H1 (cell line): Measurements from ENCODE around the gene SEZ6L. TPM values are rescaled to one million over a fixed set of nuclear protein-coding genes. Genes with fewer than 3 reads are reported as not detected.

Experiments used
- CTCF ChIA-PET: fragments of 300-600 bp; sonication (Branson Sonifier 250); formaldehyde crosslinking; loops from one replicate; lab custom pipeline; 2021; ENCODE audit not compliant: partially characterized antibody; lab: Charles Lee
- POLR2A ChIA-PET: fragments of 300-600 bp; sonication (Branson Sonifier 250); formaldehyde crosslinking; loops from one replicate; lab custom pipeline; 2021; ENCODE audit warnings: inconsistent platforms; ENCODE audit not compliant: partially characterized antibody; lab: Charles Lee
- DNase-seq, 2 experiments: peaks; one replicate each; pipeline versions ENCODE4 v3.0.0 to v3.0.0-alpha.2; 2010 to 2022; ENCODE audit warnings: low spot score in 2 of 2, low read depth in 1 of 2, mixed read lengths in 1 of 2
- FAIRE-seq: peaks from 2 replicates; lab custom pipeline; 2011; peaks lifted over from hg19 to GRCh38; lab: Jason Lieb, UNC
- H2AFZ ChIP-seq: 2 replicates; pipeline ENCODE4 v1.8.1; 2012; ENCODE audit warnings: low read length, inconsistent platforms
- H2AK5ac ChIP-seq: 2 replicates; pipeline ENCODE4 v1.6.1; 2013; ENCODE audit warnings: low read depth, low read length
- H2BK120ac ChIP-seq: replicated peaks from 2 replicates; pipeline ENCODE3; 2013; ENCODE audit warnings: low read depth, low read length, inconsistent platforms
- H2BK12ac ChIP-seq: 2 replicates; pipeline ENCODE4 v1.6.1; 2013; ENCODE audit warnings: low read depth, low read length
- H2BK15ac ChIP-seq: 2 replicates; pipeline ENCODE4 v1.6.1; 2013; ENCODE audit warnings: low read length
- H2BK20ac ChIP-seq: 2 replicates; pipeline ENCODE4 v1.6.1; 2013; ENCODE audit warnings: low read length
- H2BK5ac ChIP-seq: 2 replicates; pipeline ENCODE4 v1.6.1; 2013; ENCODE audit warnings: low read depth, low read length
- H3K14ac ChIP-seq: 2 replicates; pipeline ENCODE4 v1.6.1; 2013; ENCODE audit warnings: inconsistent platforms; ENCODE audit not compliant: insufficient read length
- H3K18ac ChIP-seq: 2 replicates; pipeline ENCODE4 v1.6.1; 2013; ENCODE audit warnings: low read length; ENCODE audit errors: extremely low read depth
- H3K23ac ChIP-seq: 2 replicates; pipeline ENCODE4 v1.6.1; 2013; ENCODE audit warnings: inconsistent platforms; ENCODE audit not compliant: insufficient read length
- H3K23me2 ChIP-seq: 2 replicates; pipeline ENCODE4 v1.6.1; 2013; ENCODE audit warnings: low read depth, low read length
- H3K27ac ChIP-seq: 2 replicates; pipeline ENCODE4 v1.6.1; 2011; ENCODE audit warnings: low read depth, low read length, inconsistent platforms
- H3K27me3 ChIP-seq, 4 experiments: replicated peaks in 1 of 4; 1 replicate in 1 of 4; 2 replicates in 3 of 4; pipeline versions ENCODE4 v1.6.1 to v1.8.1; 2011 to 2013; ENCODE audit warnings: low read length in 3 of 4, mild to moderate bottlenecking in 3 of 4, inconsistent platforms in 2 of 4, mixed read lengths in 2 of 4, moderate library complexity in 1 of 4; ENCODE audit not compliant: control insufficient read depth in 3 of 4, insufficient read depth in 3 of 4; ENCODE audit errors: extremely low read depth in 1 of 4
- H3K36me3 ChIP-seq, 4 experiments: 2 replicates each; pipeline versions ENCODE4 v1.6.1 to v1.8.1; 2011 to 2013; ENCODE audit warnings: mild to moderate bottlenecking in 4 of 4, low read length in 3 of 4, moderate library complexity in 2 of 4, control low read depth in 1 of 4, inconsistent platforms in 1 of 4; ENCODE audit not compliant: insufficient read depth in 4 of 4, control insufficient read depth in 2 of 4
- H3K4ac ChIP-seq: replicated peaks from 2 replicates; pipeline ENCODE3; 2013; ENCODE audit warnings: low read length, low read depth, mixed read lengths, inconsistent platforms; ENCODE audit not compliant: insufficient read length
- H3K4me1 ChIP-seq, 4 experiments: replicated peaks in 1 of 4; 1 replicate in 1 of 4; 2 replicates in 3 of 4; pipeline versions ENCODE4 v1.6.1 to v1.8.1; 2011 to 2013; ENCODE audit warnings: low read length in 3 of 4, inconsistent platforms in 2 of 4, mixed read lengths in 1 of 4; ENCODE audit not compliant: insufficient read depth in 4 of 4, control insufficient read depth in 3 of 4
- H3K4me2 ChIP-seq, 2 experiments: 2 replicates each; pipeline versions ENCODE4 v1.6.1 to v1.8.1; 2011 to 2013; ENCODE audit warnings: low read depth in 2 of 2, low read length in 2 of 2, control low read depth in 1 of 2, inconsistent platforms in 1 of 2, mild to moderate bottlenecking in 1 of 2; ENCODE audit not compliant: insufficient read depth in 1 of 2
- H3K4me3 ChIP-seq, 4 experiments: fragments of 200-600, 300-600 bp in 1 of 4; sonication (generic), shearing (Covaris generic), sonication (Bioruptor Twin) in 1 of 4; 2 replicates each; pipeline versions ENCODE4 v1.5.1 to v1.8.1; 2011 to 2016; ENCODE audit warnings: low read length in 4 of 4, low read depth in 3 of 4, control low read depth in 2 of 4, inconsistent platforms in 2 of 4, mild to moderate bottlenecking in 2 of 4, mixed read lengths in 1 of 4, moderate library complexity in 1 of 4; ENCODE audit not compliant: insufficient read depth in 2 of 4; ENCODE audit errors: extremely low read depth in 1 of 4
- H3K56ac ChIP-seq: replicated peaks from 2 replicates; pipeline ENCODE3; 2013; ENCODE audit warnings: low read depth, mild to moderate bottlenecking, mixed read lengths, low read length, inconsistent platforms; ENCODE audit not compliant: insufficient read length
- H3K79me1 ChIP-seq: 2 replicates; pipeline ENCODE4 v1.6.1; 2013; ENCODE audit warnings: low read depth, low read length, control low read depth
- H3K79me2 ChIP-seq, 2 experiments: 2 replicates each; pipeline versions ENCODE4 v1.6.1 to v1.8.1; 2012 to 2013; ENCODE audit warnings: low read length in 2 of 2, mild to moderate bottlenecking in 2 of 2, inconsistent platforms in 1 of 2; ENCODE audit not compliant: insufficient read depth in 2 of 2, control insufficient read depth in 1 of 2
- H3K9ac ChIP-seq, 4 experiments: replicated peaks in 1 of 4; 1 replicate in 1 of 4; 2 replicates in 3 of 4; pipeline versions ENCODE4 v1.6.1 to v1.8.1; 2011 to 2013; ENCODE audit warnings: low read depth in 3 of 4, low read length in 3 of 4, control low read depth in 2 of 4, mild to moderate bottlenecking in 2 of 4, moderate library complexity in 2 of 4, inconsistent platforms in 1 of 4; ENCODE audit errors: extremely low read depth in 1 of 4
- H3K9me3 ChIP-seq, 2 experiments: 2 replicates each; pipeline versions ENCODE4 v1.6.1 to v1.8.1; 2012 to 2013; ENCODE audit warnings: mild to moderate bottlenecking in 2 of 2, moderate library complexity in 2 of 2, control low read depth in 1 of 2, inconsistent platforms in 1 of 2, low read depth in 1 of 2, low read length in 1 of 2, mixed read lengths in 1 of 2; ENCODE audit not compliant: insufficient read depth in 2 of 2
- H4K20me1 ChIP-seq, 2 experiments: replicated peaks in 1 of 2; 2 replicates each; pipeline versions ENCODE3 to v1.8.1; 2011 to 2013; ENCODE audit warnings: inconsistent platforms in 2 of 2, low read length in 2 of 2, mild to moderate bottlenecking in 1 of 2; ENCODE audit not compliant: insufficient read depth in 2 of 2, control insufficient read depth in 1 of 2
- H4K5ac ChIP-seq: 2 replicates; pipeline ENCODE4 v1.6.1; 2013; ENCODE audit warnings: low read length, low read depth, mixed read lengths, inconsistent platforms; ENCODE audit not compliant: insufficient read length
- H4K8ac ChIP-seq: 2 replicates; pipeline ENCODE4 v1.8.0; 2013; ENCODE audit warnings: mild to moderate bottlenecking, moderate library complexity, low read length, inconsistent platforms; ENCODE audit not compliant: insufficient read depth; ENCODE audit errors: extremely low read depth
- H4K91ac ChIP-seq: replicated peaks from 2 replicates; pipeline ENCODE3; 2013; ENCODE audit warnings: low read length, mixed read lengths, inconsistent platforms; ENCODE audit not compliant: insufficient read length
- CEBPB ChIP-seq: IDR thresholded peaks from 2 replicates; pipeline ENCODE4 v1.6.1; 2012; ENCODE audit warnings: low read depth, low read length
- KDM1A ChIP-seq: fragments of 200-600, 300-600 bp; sonication (generic); IDR thresholded peaks from 2 replicates; pipeline ENCODE4 v1.7.1; 2016; ENCODE audit warnings: mild to moderate bottlenecking, low read length, borderline replicate concordance
- POU5F1 ChIP-seq: IDR thresholded peaks from 2 replicates; pipeline ENCODE4 v1.6.1; 2011; ENCODE audit warnings: low read depth, mild to moderate bottlenecking, low read length, moderate library complexity
- RBBP5 ChIP-seq: IDR thresholded peaks from 2 replicates; pipeline ENCODE4 v1.7.1; 2012; ENCODE audit warnings: low read depth, mild to moderate bottlenecking, inconsistent platforms, low read length, moderate library complexity, borderline replicate concordance
- ZNF274 ChIP-seq: IDR thresholded peaks from 2 replicates; pipeline ENCODE4 v1.7.0; 2012; ENCODE audit warnings: low read length, borderline replicate concordance; ENCODE audit errors: extremely low read depth
- WGBS, 2 experiments: shearing (Covaris generic) in 1 of 2; methylation state at CpG; one replicate each; pipeline versions ENCODE4 v1.1.6 to v1.1.7; 2013 to 2015; ENCODE audit warnings: low lambda C conversion rate in 2 of 2, mixed read lengths in 2 of 2, inconsistent platforms in 1 of 2, low coverage in 1 of 2, missing lambda C conversion rate in 1 of 2; ENCODE audit not compliant: insufficient replicate concordance in 2 of 2, insufficient coverage in 1 of 2, insufficient read length in 1 of 2; ENCODE audit errors: extremely low coverage in 1 of 2, missing lambda C conversion rate in 1 of 2; 5-methylcytosine and 5-hydroxymethylcytosine counted together
- polyA plus RNA-seq, 7 experiments: library from polyadenylated mRNA; depleted of rRNA in 3 of 7; stranded (reverse) in 5 of 7; unstranded in 2 of 7; fragments of >200 nt in 5 of 7; fragments of 200-250 nt in 2 of 7; gene quantifications; 1 replicate in 5 of 7; 2 replicates in 1 of 7; 4 replicates in 1 of 7; pipeline versions ENCODE4 v1.2.1 to v1.2.3, GENCODE V29; 2011 to 2013; ENCODE audit warnings: missing spikeins in 2 of 7, mixed read lengths in 2 of 7
- total RNA-seq: library from RNA; stranded (reverse); fragmentation: NEBNext Ultra II Directional; extraction: Animal tissue kit (Norgen Biotek cat#: 25700); gene quantifications from 2 replicates; pipeline ENCODE4 v1.2.1, GENCODE V29; 2021

Gene SEZ6L
- total and polyA plus RNA-seq, 2 of the 8 experiments (the other 6 are each of a cell fraction or from before 2014, with no cell fraction given) = 0.06 to 0.33 TPM

DNA sequence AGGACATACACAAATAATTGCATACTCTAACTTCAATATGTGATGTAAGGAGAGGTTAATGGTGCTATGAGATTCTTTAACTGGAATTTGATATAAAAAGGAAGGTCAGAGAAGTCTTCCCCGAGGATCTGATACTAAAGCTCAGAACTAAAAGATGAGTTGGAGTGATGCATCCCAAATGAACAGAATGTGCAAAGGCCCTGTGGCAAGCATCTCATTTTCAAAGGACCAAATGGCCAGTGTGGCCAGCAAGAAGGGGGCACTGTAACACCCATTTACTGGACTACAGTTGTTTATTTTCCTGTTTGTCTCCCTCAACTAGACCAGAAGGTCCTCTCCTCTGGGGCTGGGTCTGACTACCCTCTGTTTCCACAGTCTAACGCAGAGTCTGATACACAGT, 144.9 kb downstream of the SEZ6L start:
- no peak overlapping the region for H3K4me3 ChIP-seq
- H3K79me1 ChIP-seq = no peaks in the 10 kb centered on the region
- H3K9me3 ChIP-seq = no peaks in the 10 kb centered on the region
- no peaks in the 10 kb centered on the region for H4K20me1 ChIP-seq
- H3K18ac ChIP-seq = no peak overlapping the region
- no peak overlapping the region for H2AFZ ChIP-seq
- H2BK12ac ChIP-seq = no peak overlapping the region
- H3K9ac ChIP-seq = no peak overlapping the region
- no peak overlapping the region for H4K91ac ChIP-seq
- H2BK120ac ChIP-seq = no peak overlapping the region
- no peak overlapping the region for H2BK20ac ChIP-seq
- TF ChIP-seq CEBPB = no peak
- no peak for TF ChIP-seq RBBP5
- no peak for TF ChIP-seq POU5F1
- TF ChIP-seq KDM1A = 0 out of 2 replicates have a peak, but pooled peaks have one; percentile 18
- TF ChIP-seq ZNF274 = no peak
- TF ChIP-seq, all 59 proteins: peak for 1
- Histone ChIP-seq H3K79me2 (no peaks in the 10 kb centered on the region), H3K27ac (no peak overlapping the region), H3K27me3 (no peaks in the 10 kb centered on the region), H3K56ac (no peak overlapping the region), H4K5ac (no peak overlapping the region), H3K14ac (no peak overlapping the region), H3K23ac (no peak overlapping the region), H3K4me2 (no peak overlapping the region), H2BK5ac (no peak overlapping the region), H2AK5ac (no peak overlapping the region), H3K36me3 (no peaks in the 10 kb centered on the region), H3K4me1 (no peaks in the 10 kb centered on the region), H3K4ac (no peak overlapping the region), H2BK15ac (no peak overlapping the region), H3K23me2 (peaks cover 1% of the 10 kb centered on the region; the same call in 1 of the 2 replicates), H4K8ac (no peak overlapping the region)
- DNase-seq (no peak), FAIRE-seq (no peak)
- POLR2A ChIA-PET = no interaction called here
- CTCF ChIA-PET = interaction anchor here (0.6 to 2.0 kb wide), 3 partner anchors 10 to 142 kb away, joined by 3 to 8 read pairs (median 3); no protein-coding TSS in a partner anchor
- 85% methylated on average over 2 of the region's 2 CpGs; no CpG with 5 or more reads in 1 of the 2 experiments for WGBS, 2 experiments
